Measurements from ENCODE around the gene GPR108.
"Not testable (repeated sequence)": the region's sequence is repeated elsewhere in the genome, so short reads cannot be mapped to it uniquely, and the experiment has no call there.

GPR108 gene

DNA sequence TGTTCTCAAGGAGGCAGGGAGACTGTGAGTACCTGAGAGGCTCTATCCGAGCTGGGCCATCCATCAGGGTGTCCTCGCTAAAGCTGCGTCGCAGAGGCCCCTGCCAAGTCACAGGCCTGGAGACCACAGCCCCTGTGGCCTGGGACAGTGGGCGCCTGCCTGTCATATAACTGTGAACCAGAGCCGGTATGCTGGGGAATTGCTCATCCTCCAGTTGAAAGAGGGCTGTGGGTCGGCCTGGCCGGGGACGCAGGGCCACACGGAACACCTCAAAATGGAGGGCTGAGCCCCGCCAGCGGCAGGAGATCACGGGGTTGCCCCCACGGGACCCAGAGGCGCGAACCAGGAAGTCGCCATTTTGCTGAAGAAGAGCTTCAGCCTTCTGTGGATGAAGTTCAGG lies 23.2 kb upstream of the GPR108 start:
- DNase-seq = no peak

DNA sequence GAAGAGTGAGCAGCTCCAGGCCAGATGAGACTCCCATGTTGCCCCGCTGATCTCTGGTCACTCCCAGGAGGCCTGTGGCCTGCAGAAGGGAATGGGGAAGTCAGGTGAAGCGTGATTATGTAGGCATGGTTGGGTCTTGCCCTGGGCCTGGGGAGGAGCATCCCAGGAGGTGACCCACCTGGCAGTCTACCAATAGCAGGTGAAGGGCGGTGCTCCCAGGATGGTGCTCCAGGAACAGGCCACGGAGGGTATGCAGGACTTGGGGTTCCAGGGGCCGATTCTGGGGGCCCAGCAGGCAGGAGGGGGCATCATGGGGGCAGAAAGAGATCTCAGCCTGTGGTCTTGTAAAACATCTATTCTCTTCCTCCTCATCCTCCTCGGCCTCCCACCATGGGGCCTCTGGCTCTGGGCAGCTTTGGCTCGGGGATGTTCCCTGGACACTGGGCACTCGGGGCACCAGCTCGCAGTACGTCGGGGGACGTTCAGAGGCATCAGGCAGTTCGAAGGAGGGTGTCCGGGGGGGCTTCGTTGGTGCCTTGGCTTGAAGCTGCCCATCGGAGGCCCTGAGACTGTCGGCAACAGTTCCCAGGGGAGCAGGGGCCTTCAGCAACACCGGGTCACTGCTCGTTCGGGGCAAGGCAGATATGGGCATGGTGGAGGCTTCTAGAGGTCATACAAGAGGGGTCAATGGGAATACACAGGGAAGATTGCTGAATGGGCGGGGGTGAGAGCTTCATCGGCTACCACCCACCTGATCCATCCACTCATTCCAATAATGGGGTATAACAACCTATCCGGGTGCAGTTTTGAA lies 17.5 kb upstream of the GPR108 start:
- no peak for DNase-seq

DNA sequence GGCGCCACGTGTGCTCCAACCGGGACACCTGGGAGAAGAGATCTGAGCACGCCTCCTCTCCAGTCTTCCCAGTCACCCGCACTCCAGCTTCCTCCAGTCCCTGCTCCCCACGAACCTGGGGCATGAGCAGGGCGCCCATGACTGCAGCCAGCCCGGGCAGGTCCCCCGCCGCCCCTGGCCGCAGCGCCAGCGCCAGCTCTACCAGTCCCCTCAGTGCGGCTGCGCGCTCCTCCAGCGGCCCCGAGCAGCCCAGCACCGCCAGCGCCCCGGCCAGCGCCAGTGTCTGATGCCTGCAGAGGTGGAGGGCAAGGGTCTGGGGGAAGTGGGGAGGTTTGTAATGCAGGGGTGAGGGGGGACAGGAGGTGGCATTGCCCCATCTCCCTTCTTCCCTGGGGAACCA lies 16.8 kb upstream of the GPR108 start:
- DNase-seq = no peak

DNA sequence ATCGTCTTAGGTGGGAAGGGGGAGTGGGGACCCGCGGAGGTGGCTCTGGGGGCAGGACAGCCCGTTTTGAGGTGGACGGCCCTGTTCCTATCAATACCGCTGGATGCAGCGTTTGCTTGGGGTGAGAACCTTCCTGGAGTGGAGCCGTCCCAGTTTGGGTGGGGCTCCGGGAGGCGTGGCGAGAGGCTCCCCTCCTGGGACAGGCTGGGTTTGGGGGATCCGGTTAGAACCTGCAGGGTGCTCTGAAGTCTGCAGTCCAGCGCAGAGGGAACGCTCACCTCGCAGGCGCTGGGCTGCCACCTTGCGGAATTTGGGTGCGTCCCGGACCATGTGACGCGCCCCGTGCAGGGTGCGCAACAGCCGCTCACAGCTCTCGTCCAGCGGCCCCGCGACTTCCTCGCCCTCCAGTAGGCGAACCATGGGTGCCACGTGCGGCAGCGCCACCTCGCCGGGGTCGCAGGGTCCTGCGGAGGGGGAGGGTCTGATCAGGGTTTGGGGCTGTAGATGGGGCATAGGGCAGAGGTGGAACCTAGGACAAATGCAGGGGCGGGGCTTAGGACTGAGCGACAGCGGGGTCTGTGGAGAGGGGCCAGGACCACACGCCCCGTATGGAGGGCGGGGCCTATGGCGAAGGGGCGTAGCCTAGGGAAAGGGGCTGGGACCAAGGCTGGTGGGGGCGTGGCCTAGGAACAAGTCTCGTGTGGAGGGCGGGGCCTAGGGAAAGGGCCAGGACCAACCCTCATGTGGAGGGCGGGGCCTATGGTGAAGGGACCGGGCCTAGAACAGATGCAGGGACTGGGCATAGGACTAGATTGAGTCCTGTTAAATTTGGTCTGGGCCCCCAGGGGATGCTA lies 16.0 kb upstream of the GPR108 start:
- DNase-seq = no peak

DNA sequence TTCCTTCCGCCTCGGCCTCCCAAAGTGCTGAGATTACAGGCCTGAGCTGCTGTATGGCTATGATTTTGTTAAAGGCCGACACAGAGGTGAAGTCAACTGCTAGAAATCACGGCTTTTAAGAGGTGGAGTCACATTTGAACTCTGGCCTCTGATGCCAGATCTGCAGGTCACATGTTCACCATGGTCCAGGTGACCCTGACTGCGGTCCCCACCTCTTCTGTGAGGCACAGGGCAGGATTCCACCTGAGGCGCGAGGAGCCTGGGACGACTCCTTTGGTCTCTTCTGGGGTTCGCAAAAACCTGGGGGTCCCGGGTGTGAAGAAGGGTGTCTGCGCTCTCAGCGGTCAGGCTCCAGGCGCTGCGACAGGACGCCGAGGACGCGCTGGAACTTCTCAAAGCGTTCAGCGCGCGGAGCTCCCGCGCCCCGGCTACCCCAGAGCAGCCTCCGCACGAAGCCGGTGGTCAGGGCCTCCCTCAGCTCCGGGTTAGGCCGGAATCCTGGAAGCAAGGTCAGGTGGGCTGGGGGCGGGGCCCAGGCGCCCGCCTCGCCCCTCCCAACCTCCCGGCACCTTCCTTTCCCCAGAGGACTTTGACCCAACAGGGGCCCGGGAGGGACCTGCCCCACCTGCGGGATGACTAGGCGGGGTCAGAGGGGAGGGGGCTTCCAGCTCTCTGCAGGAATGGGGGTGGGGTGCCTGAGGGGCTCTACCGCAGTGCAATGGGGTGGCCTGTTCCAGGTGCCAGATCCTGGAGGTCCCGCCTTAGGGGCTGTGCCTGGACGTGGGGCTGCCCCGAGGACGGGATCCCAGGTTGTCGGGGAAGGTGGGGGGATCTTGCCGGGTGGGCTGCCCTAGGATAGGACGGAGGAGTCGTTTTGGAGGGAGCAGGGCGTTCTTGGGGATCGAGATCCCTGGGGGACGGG lies 15.1 kb upstream of the GPR108 start:
- no peak for DNase-seq

DNA sequence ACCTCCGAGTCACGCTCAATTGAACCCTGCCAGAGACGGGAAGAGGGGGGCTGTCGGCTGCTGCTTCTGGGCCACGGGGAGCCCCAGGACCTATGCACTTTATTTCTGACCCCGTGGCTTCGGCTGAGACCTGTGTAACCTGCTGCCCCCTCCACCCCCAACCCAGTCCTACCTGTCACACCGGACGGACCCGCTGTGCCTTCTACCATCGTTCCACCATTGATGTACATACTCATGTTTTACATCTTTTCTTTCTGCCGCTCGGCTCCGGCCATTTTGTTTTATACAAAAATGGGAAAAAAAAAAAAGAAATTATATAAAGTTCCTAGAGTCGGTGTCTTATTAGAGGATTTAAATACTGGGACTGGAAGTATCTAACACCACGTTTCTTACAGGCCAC lies 13.8 kb upstream of the GPR108 start:
- DNase-seq = no peak

DNA sequence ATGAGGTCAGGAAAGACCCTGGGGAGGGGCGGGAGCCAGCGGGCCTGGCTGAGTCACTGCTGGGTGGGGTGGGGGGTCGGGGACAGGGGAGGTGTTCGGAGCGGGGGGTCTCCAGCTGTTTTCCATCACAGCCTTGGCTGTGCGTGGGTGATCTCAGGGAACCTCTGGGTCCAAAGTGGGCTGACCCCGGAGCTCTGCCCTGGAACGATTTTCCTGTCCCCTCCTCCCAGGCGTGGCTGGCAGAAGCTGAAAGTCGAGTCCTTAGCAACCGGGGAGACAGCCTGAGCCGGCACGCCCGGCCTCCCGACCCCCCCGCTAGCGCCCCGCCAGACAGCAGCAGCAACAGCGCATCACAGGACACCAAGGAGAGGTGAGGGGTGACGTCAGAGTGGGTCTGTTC lies 12.7 kb upstream of the GPR108 start:
- no peak for DNase-seq

DNA sequence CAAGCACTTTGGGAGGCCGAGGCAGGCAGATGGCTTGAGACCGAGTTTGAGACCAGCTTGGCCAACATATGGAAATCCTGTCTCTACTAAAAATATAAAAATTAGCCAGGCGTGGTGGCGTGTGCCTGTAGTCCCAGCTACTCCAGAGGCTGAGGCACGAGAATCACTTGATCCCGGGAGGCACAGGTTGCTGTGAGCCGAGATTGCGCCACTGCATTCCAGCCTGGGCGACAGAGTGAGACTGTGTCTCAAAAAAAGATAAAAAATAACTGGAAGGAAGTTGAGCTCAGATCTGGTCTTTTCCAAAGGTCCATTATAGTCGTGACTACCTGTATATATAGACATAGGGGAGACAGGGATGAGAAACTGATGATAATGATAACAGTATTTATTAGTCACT lies 11.2 kb upstream of the GPR108 start:
- not testable (repeated sequence) for DNase-seq

DNA sequence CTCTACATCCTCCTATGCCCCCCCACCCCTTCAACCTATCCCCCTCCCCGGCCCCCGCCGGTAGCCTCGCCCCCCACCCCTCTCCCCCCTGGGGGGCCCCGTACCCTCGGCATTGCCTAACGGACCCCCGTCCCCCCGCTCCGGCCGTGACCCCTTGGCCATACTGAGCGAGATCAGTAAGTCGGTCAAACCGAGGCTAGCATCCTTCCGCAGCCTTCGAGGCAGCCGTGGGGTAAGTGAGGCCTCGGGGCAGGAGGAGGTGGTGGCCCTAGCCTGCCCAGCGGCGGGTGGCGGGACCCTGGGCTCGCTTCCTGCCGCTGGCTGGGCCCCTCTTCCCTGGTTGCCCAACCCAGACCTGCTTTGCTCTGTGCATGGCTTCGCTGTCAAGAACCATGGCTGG lies 8.6 kb upstream of the GPR108 start:
- no peak for DNase-seq

DNA sequence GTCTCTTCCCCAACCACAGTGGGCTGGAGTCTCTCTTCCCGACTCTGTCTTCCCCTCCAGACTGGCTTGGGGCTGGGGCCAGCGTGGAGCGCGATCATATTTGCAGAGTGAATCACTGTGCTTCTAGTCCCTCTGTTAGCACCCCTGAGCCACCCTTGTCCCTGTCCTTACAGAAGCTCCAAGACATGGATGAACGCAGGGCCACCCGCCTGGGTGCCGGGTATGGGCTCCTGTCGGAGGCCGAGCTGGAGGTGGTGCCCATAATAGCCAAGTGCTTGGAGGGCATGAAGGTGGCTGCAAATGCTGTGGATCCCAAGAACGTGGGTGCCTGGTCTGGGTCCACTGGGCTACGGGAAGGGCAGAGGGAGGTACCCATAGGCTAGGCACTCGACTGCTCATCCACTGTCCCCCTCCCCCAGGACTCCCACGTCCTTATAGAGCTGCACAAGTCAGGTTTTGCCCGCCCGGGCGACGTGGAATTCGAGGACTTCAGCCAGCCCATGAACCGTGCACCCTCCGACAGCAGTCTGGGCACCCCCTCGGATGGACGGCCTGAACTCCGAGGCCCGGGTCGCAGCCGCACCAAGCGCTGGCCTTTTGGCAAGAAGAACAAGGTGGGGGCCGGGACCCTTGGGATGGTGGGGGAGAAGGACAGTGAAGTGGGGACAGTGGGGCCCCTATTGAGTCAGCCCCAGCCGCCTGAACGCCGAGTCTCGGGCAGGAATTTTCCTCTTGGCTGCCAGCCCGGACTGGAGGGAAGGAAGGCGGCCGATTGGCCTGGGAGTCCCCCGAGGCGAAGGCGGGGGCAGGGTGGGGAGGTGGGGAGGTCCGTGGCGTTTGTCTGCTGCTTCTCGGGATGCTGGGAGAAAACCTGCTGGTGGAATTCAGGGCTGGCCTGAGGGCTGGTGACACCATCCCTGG lies 7.3 kb upstream of the GPR108 start:
- no peak for DNase-seq

DNA sequence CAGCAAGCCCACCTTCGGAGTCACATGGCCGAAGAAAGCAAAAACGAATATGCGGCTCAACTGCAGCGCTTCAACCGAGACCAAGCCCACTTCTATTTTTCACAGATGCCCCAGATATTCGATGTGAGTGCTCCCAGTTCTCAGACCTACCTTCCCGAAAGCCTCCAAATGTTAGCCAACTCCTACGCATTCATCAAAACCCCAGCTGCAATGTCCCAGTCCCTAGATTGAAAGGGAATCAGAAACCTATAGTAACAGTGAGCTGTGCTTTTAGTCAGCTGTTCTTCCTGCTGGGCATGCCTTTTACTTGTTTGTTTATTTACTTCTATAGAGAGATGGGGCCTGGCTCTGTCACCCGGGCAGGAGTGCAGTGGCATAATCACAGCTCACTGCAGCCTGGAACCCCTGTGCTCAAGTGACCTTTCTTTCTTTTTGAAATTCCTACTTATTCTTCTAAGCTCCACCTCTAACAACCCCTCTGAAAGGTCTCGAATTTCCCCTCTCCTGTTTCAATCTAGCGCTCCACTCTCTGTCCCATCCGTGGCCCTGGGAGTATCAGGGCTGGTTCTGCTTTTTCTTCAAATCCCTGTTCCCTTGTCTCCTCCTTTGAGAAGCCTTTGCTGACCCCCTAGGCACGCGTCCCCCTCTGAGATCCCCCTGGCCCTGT lies 6.5 kb upstream of the GPR108 start:
- DNase-seq = no peak

DNA sequence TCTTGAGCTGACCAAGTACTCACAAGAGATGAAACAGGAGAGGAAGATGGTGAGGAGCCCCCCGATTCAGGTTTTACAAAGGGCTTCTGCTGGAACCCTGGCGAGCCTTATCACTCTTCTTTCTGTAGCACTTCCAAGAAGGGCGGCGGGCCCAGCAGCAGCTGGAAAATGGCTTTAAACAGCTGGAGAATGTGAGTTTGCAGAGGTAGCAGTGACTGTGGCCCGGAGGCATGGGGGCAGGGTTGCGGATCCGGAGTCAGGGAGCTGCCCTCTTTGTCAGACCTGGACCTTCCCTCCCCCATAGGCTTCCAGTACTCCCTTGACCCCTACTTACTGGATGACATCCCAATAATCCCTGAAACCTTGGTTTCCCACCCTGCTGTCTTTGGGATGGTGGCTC lies 5.7 kb upstream of the GPR108 start:
- no peak for DNase-seq

DNA sequence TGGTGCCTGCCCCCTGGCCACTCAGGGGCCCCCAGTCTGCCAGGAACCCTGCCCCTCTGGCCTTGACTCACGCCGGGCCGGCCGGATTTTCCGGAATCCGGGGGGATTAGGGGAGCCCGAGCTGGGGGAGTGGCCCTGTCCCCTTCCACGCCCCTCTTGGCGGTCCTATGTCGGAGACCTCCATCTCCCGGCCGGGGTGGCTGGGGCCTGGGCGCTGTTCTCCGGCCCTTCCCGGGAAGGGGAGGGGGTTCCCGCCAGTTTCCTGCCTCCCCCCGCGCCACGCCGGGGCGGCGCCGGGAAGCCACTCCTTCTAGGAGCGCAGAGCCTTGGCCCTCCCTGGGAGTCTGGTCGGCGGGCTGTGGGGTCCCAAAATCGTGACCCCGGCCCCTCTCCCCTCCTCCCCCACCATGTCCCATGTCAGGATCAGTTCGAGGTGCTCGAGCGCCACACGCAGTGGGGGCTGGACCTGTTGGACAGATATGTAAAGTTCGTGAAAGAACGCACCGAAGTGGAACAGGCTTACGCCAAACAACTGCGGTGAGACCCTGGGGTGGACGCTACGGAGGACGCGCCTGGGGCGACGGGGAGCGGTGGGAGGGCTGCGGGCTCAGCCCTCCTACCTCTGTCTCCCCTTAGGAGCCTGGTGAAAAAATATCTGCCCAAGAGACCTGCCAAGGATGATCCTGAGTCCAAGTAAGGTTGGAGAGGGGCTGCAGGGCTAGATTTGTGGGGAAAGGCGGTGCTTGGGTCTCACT lies 3.4 kb upstream of the GPR108 start:
- DNase-seq = no peak

DNA sequence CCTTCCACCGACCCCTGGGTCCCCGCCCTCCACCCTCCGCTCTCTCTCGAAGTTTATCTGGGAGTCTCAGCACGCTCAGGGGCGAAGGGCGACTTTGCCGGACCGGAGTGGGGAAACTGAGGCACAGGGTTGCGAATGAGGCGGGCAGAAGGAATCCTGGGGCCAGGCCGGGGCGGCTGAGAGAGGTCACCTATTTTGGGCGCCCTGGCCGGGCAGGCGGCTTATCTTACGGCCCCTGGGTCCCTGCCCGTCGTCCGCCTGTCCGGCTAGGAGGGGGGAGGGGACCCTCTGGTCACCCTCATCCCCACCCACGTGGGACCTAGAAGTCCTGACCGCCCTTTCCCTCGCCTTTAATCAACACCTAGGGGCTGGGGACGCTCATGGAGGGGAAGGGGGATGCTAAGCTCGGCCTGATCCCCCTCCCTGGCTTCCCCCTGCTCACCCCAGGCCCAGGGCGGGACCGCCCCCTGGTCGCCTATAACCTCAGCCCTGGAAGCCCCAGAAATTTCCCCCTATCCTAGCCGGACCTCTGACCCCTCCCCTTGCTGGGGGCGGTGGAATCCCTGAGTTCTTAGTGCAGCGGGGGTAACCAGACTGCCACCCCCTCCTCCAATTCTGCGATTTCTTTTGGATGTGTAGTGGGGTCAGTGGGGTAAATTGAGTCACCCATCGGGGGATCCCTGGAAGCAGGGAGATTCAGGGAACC lies 2.7 kb upstream of the GPR108 start:
- DNase-seq = no peak

DNA sequence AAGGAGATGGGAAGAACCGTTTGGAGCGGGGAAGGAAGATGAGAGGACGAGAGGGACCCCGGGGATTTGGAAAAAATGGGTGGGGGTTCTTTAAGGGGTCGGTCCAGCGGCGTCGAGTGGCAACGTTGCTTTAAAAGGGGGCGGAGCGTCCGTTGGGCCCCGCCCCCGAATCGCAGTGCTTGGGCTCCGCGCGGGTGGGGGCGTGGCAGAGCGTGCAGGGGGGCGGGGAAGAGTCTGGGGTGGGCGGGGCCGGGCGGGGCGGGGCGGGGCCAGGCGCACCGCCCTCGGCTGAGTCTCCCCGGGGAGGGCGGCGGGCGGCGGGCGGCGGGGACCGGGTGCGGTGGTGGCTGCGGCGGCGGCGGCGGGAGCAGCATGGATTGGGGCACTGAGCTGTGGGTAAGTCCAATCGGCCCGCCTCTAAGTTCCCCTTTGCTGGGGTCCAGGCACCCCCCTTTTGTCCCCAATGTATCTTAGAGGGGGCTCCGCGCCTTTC lies 2.1 kb upstream of the GPR108 start, which contains the start of gene TRIP10:
TSS of gene TRIP10 (plus strand) at position 291 of the 493 bp plus-strand sequence. CDS start at position 373, 82 bp downstream.
- DNase-seq = no peak

DNA sequence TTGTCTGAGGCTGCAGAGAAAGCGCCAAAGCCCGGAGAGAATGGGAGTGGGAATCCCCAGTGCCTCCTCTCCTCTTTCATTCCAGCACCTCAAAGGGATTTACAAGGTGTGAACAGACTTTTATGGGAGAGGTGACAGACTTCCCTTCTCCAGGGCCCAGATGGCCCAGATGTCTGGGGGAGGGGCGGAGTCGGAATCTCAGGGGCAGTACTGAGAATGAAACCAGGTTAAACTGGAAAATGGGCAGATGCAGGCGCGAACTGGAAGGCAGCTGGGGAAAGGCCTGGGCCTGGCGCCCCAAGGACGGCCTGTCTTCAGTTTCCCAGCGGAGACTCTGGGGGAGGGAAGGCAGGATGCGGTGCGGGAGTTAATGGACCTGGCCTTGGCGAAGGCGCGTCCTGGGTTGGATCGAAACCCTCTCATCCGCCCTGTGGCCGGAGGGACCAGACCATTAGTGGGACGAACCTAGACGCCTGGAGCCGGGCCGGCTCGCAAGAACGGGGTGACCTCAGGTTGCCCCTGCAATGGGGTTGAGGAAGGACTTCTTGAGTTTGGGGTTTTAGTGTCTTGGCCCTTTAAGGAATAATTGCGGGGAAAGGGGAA lies 1.5 kb upstream of the GPR108 start:
- DNase-seq = no peak

DNA sequence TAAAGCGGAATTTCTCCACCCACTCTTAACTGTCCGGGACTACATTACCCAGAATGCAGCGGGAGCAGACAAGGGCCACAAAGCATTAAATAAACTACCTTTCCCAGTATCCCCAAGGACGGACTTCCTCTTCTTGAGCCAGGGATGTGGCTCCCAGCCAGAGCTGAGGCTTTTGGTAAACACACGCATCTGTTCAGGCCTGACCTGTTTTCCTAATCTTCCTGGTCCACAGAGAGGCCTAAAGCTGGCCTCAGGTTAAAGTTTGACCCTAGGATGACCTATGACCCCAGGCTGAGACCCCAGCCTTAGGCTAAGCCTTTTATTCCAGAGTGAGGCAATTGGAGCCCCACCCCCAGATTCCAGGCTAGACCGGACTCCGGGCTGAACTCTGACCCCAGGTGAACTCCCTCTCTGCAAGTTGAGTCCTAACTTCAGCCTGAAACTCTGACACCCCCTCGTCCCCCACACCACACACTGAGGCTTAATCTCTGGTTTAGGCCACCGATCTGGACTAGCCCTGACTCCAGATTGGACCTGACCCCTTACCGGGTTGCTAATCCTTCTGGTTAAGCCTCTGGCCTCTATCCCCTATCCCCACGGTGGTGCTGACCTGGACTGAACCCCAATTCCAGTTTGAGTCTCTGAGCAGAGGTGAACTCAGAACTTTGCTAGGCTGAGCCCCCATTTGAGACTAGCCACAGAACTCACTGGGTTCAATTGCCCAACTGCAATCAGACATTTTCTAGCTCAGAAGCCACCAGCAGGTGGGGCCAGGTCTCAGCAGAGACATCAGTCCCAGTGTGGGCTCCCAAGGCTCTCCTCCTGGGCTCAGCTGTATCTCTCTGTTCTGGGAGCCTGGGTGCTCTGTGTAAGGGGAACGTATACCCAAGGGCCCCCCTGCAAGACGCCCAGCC lies 750 bp upstream of the GPR108 start:
- no peak for DNase-seq

DNA sequence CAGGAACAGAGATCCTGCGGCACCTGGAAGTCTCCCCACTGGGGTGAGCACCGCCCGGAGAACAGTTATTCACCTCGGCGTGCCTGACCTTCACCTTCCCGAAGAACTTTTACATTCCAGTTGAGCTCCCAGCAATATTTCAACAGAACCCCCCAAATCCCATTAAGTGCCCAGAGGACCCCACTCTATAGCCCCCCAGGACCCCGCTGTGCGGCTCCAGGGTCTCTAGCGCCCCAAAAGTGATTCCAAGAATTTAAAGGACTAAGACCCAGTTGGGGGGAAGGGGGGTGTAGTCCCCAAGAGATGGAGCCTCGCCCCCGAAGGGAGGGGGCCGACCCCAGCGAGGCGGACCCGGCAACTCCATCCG lies 480 bp downstream of the GPR108 start:
- no peak for DNase-seq

Data from NCI-H187 (cell line).